ENCODE results near the gene WNT1. TPM values are rescaled to one million over a fixed set of nuclear protein-coding genes. Genes with fewer than 3 reads are reported as not detected.

The WNT1 gene
- total RNA-seq, 1 donor = not detected

DNA sequence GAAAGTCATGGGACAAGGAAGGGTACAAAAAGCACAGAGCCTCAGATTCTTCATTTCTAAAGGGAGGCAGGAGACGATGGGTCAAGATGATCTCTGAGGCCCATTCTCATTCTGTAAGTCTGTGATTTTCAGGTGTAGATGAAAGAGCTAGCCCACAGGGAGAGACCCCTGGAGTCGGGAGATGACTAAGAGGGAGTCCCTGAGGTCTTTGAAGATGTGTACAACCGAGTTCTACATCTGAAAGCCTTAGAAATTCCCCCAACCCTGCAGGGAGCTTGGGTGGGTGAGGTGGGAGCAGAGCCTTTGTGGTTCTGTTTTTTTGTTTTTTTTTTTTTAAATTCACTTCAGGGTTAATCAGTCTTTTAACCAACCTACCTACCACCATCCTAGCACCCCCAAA, 9.7 kb upstream of the WNT1 start:
- no peak for DNase-seq (ENCODE audit: low read depth)

GRCh38 chr12:48969160-48969771, 8.9 kb upstream of the WNT1 start:
- DNase-seq (ENCODE audit: low read depth) = no peak
- H3K4me3 ChIP-seq (ENCODE audit: low read depth, low read length) = no peak overlapping the region
- TF ChIP-seq, protein P1, sequence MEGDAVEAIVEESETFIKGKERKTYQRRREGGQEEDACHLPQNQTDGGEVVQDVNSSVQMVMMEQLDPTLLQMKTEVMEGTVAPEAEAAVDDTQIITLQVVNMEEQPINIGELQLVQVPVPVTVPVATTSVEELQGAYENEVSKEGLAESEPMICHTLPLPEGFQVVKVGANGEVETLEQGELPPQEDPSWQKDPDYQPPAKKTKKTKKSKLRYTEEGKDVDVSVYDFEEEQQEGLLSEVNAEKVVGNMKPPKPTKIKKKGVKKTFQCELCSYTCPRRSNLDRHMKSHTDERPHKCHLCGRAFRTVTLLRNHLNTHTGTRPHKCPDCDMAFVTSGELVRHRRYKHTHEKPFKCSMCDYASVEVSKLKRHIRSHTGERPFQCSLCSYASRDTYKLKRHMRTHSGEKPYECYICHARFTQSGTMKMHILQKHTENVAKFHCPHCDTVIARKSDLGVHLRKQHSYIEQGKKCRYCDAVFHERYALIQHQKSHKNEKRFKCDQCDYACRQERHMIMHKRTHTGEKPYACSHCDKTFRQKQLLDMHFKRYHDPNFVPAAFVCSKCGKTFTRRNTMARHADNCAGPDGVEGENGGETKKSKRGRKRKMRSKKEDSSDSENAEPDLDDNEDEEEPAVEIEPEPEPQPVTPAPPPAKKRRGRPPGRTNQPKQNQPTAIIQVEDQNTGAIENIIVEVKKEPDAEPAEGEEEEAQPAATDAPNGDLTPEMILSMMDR (IDR thresholded peaks at IDR 0.05; ENCODE audit: insufficient read depth, low read depth, low read length) = no peak

More for the DNA sequence above, 9.7 kb upstream of the WNT1 start:
- no peak overlapping the region for H3K4me3 ChIP-seq (ENCODE audit: low read depth, low read length)
- TF ChIP-seq, protein P1 (IDR thresholded peaks at IDR 0.05; ENCODE audit: insufficient read depth, low read depth, low read length) = no peak

DNA sequence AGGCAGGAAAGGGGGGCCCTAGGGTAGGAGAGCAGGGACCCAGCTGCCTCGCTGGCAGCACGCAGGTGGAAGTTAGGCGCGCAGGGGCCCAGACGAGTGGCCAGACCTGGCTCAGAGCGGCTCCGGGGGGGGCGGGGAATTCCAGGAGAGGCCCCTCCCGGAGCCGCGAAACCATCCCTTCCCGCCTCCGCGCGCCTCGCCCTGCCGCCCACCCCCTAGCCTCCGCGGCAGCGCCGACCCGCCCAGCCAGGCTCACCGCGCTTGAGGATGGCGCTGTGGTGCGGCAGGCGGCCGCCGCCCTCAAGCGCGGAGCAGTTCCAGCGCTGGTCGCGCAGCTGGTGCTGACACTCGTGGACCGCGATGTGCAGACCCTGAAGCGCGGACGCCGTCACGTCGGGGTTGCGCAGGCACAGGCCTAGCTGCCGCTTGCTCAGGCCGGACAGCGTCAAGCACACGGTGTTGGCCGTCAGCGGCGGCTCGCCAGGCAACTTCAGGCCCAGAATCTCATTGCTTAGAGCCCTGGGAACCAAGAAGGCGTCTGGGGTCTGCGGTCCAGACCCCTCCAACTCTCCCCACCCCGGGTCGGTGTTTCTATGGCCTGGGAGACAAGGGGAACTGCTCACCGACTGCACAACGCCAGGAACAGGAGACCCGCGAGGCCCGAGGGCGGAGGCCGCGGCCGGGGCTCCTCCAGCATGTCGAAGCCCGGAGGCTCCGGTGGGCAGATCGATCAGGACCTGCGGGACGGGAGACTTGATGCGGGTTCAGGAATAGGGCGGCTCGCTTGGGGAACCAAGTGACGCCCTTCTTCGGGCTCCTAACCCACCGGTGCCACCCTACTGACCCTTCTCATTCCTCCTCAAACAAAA, 8.1 kb upstream of the WNT1 start:
- H3K4me3 ChIP-seq (ENCODE audit: low read depth, low read length) = no peak overlapping the region
- no peak for DNase-seq (ENCODE audit: low read depth)
- TF ChIP-seq, protein P1 (IDR thresholded peaks at IDR 0.05; ENCODE audit: insufficient read depth, low read depth, low read length) = no peak

DNA sequence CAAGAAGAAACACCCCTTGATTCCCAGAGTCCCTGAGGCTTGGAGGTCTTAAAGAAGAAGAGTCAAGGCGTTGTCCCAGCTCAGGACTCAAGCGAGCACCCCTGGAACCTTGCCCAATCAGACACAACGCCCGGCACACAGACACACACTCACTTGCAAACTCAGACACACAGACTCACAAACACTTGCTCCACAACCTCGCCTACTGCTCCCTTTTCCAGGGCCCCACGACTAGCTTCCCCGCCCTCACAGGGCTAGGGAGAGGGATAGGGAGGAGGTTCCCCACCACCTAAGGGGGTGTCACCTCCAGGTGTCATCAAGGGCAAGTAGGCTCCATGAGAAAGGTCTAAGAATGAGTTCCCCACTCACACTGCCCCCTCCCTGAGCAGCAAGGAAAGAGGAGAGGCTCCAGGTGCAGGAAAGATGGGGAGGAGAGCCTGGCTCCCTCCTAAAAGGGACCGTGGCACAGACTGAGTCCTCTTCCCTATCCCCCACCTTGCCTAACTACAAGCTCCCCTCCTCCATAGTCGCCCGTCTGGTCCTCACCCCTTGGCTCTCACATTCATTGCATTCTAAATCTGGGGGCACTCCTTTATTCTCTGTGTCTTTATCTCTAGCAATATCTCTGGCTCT, 7.3 kb upstream of the WNT1 start:
- TF ChIP-seq, protein P1 (IDR thresholded peaks at IDR 0.05; ENCODE audit: insufficient read depth, low read depth, low read length) = no peak
- H3K4me3 ChIP-seq (ENCODE audit: low read depth, low read length) = peak overlapping the region; percentile 48
- no peak for DNase-seq (ENCODE audit: low read depth)

DNA sequence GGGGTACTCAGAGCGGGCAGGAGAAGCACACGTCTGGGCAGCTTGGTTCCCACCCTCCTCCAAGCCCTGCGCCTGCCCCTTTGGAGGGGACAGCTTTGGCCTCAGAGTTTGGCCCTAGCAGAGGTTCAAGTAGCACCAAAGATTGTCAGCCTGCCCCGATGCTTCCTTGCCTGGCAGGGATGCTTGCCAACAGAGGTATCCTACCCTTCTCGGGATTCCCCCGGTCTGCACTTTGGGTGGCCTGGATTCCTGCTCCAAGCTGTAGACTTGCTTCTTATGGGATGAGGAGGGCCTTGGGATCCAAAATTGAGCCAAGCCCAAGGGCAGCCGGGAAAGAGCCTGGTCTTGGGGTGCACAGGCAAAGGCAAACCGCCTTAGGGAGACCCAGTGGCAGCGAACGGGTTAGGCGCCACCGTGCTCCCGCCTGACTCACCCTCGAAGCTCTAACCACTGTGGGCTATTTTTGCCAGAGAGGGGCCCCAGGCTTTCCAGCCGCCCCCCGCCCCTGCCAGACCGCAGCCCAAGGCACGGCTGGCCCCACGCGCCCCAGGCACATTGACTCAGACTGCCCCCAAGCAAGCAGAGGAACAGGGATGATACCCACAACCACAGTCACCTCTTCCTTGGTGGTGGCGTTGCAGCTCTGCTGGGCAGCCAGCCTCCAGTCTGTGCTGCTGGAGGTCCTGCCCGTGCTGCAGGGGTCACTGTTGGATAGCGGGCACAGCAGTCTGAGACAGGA, 5.7 kb upstream of the WNT1 start:
- H3K4me3 ChIP-seq (ENCODE audit: low read depth, low read length) = no peak overlapping the region
- DNase-seq (ENCODE audit: low read depth) = no peak
- TF ChIP-seq, protein P1 (IDR thresholded peaks at IDR 0.05; ENCODE audit: insufficient read depth, low read depth, low read length) = no peak

DNA sequence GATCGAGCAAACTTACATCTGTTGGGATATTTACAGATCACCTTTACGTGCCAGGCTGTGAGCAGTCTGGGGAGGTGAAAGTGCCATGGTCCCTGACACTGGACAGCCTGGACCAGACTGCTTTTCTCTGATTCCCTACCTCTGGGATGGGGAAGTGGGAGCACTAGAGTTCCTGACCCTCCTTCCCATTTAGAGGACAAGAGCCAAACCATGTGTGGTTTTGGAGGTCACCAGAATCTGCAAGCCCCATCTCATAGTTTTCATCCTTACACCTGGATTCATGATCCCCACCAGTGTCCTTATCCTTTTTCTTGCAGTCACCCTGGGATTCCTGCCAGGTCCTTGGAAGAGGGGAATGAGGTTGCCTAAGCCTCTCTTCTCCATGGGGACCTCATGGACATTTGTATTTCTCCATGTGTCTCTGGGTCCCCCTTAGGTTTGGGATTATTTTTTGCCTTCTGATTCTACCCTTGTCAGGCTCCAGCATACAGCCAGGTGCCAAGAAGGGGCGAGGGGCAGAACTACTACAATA, 5.1 kb upstream of the WNT1 start:
- no peak for DNase-seq (ENCODE audit: low read depth)
- H3K4me3 ChIP-seq (ENCODE audit: low read depth, low read length) = no peak overlapping the region
- TF ChIP-seq, protein P1 (IDR thresholded peaks at IDR 0.05; ENCODE audit: insufficient read depth, low read depth, low read length) = no peak
